Upper lobe of right lung (tissue), 1 donor: ENCODE measurements around the gene GZF1. TPM values are rescaled to one million over a fixed set of nuclear protein-coding genes. Genes with fewer than 3 reads are reported as not detected.

Experiments used
- ATAC-seq: fragments of 200-7000 bp; cut with Tn5 transposase; one replicate; pipeline ENCODE4 v1.9.1; 2020; ENCODE audit warnings: mild to moderate bottlenecking, moderate library complexity
- DNase-seq: peaks from one replicate; pipeline ENCODE4 v3.0.0-alpha.2; 2020
- H3K27ac ChIP-seq: fragments of 200-600 bp; one replicate; pipeline ENCODE4 v1.8.0; 2022
- H3K27me3 ChIP-seq: fragments of 200-600 bp; one replicate; pipeline ENCODE4 v1.8.0; 2022; ENCODE audit warnings: mild to moderate bottlenecking
- H3K36me3 ChIP-seq: fragments of 200-600 bp; one replicate; pipeline ENCODE4 v1.8.0; 2022
- H3K4me1 ChIP-seq: fragments of 200-600 bp; one replicate; pipeline ENCODE4 v1.8.0; 2022
- H3K4me3 ChIP-seq: fragments of 200-600 bp; one replicate; pipeline ENCODE4 v1.8.0; 2022; ENCODE audit warnings: mild to moderate bottlenecking
- H3K9me3 ChIP-seq: fragments of 200-600 bp; one replicate; pipeline ENCODE4 v1.8.0; 2022
- intact Hi-C: fragments of 100-400 bp; cut with DNase I; formaldehyde crosslinking; loops from one replicate; pipeline ENCODE4 v1.11.0; 2022
- total RNA-seq: library from RNA; stranded (reverse); fragmentation: NEBNext Ultra II Directional; extraction: Animal tissue kit (Norgen Biotek cat#: 25700); gene quantifications from one replicate; pipeline ENCODE4 v1.2.1, GENCODE V29; 2021
- TF ChIP-seq, protein P1 (sequence below): fragments of 200-600 bp; IDR thresholded peaks from one replicate; pipeline ENCODE4 v1.8.0; 2022; ENCODE audit warnings: antibody characterized with exemption
- donor health status: DM: no; HTN: yes; CAD: no; lungs with severe emphysema.

GZF1 gene
- total RNA-seq, 1 donor from 2014 or later: 12.5 TPM

GRCh38 chr20:23410916-23411695 is 49.1 kb downstream of the GZF1 start:
- H3K9me3 ChIP-seq: no peaks in the 10 kb centered on the region
- intact Hi-C loops: no loop called here
- TF ChIP-seq, protein P1, sequence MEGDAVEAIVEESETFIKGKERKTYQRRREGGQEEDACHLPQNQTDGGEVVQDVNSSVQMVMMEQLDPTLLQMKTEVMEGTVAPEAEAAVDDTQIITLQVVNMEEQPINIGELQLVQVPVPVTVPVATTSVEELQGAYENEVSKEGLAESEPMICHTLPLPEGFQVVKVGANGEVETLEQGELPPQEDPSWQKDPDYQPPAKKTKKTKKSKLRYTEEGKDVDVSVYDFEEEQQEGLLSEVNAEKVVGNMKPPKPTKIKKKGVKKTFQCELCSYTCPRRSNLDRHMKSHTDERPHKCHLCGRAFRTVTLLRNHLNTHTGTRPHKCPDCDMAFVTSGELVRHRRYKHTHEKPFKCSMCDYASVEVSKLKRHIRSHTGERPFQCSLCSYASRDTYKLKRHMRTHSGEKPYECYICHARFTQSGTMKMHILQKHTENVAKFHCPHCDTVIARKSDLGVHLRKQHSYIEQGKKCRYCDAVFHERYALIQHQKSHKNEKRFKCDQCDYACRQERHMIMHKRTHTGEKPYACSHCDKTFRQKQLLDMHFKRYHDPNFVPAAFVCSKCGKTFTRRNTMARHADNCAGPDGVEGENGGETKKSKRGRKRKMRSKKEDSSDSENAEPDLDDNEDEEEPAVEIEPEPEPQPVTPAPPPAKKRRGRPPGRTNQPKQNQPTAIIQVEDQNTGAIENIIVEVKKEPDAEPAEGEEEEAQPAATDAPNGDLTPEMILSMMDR: no peak
- no peaks in the 10 kb centered on the region for H3K27me3 ChIP-seq
- DNase-seq (no peak), ATAC-seq (no peak)
- peaks cover 11% of the 10 kb centered on the region for H3K4me1 ChIP-seq
- no peak overlapping the region for H3K4me3 ChIP-seq
- H3K36me3 ChIP-seq: no peaks in the 10 kb centered on the region
- H3K27ac ChIP-seq: no peak overlapping the region

GRCh38 chr20:23412026-23412425 is 50.0 kb downstream of the GZF1 start:
- no peak overlapping the region for H3K27ac ChIP-seq
- no peaks in the 10 kb centered on the region for H3K9me3 ChIP-seq
- H3K4me1 ChIP-seq: peaks cover 11% of the 10 kb centered on the region
- H3K27me3 ChIP-seq: no peaks in the 10 kb centered on the region
- no peak overlapping the region for H3K4me3 ChIP-seq
- TF ChIP-seq, protein P1: no peak
- DNase-seq: no peak
- peak; percentile 66 for ATAC-seq
- no peaks in the 10 kb centered on the region for H3K36me3 ChIP-seq
- intact Hi-C loops: no loop called here

- intact Hi-C loops: no loop called here
- Histone ChIP-seq H3K36me3 (no peaks in the 10 kb centered on the region), H3K4me3 (no peak overlapping the region), H3K9me3 (no peaks in the 10 kb centered on the region), H3K27me3 (no peaks in the 10 kb centered on the region), H3K27ac (no peak overlapping the region), H3K4me1 (peaks cover 24% of the 10 kb centered on the region)
- TF ChIP-seq, protein P1: no peak
- DNase-seq (no peak), ATAC-seq (no peak)
Measured at GRCh38 chr20:23413862-23414422, 52.0 kb downstream of the GZF1 start.

DNA sequence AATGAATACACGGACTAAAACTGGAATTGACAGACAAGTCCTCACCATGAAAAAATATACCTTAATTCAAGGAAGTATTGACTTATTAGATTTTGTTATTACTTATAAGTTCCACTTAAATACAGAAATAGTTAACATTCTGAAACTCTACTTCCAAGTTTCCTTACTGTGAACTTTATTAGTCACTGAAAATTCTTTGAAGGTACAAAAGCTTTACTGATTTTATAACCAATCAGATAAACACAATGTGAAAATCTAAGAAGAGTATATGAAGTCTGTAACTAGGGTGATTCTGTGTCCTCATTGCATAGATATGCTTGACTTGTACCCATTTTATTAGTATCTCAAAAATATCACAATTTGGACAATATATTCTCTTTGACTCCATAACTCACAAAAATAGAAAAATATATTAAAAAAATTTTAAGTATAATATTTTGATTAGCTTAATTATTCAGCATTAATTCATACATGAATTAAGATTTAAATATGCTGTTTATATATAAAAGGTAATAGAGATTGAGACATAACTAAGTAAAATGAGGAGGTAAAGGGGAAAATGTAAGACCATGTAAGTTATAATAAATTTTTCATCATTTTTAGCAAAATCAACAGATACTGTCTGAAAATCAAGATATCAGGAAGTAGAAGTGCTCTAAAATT is 52.7 kb downstream of the GZF1 start:
- no peaks in the 10 kb centered on the region for H3K36me3 ChIP-seq
- no peaks in the 10 kb centered on the region for H3K9me3 ChIP-seq
- H3K27ac ChIP-seq: no peak overlapping the region
- H3K4me3 ChIP-seq: no peak overlapping the region
- no peaks in the 10 kb centered on the region for H3K27me3 ChIP-seq
- ATAC-seq: no peak
- TF ChIP-seq, protein P1: no peak
- DNase-seq: no peak
- intact Hi-C loops: no loop called here
- peaks cover 30% of the 10 kb centered on the region for H3K4me1 ChIP-seq

GRCh38 chr20:23415555-23415954 is 53.6 kb downstream of the GZF1 start:
- Histone ChIP-seq H3K36me3 (no peaks in the 10 kb centered on the region), H3K9me3 (no peaks in the 10 kb centered on the region), H3K27ac (no peak overlapping the region), H3K27me3 (no peaks in the 10 kb centered on the region), H3K4me1 (peaks cover 30% of the 10 kb centered on the region), H3K4me3 (no peak overlapping the region)
- DNase-seq (no peak), ATAC-seq (no peak)
- TF ChIP-seq, protein P1: no peak
- intact Hi-C loops: no loop called here
